ENCODE results near the gene GHSR. TPM values are rescaled to one million over a fixed set of nuclear protein-coding genes. Genes with fewer than 3 reads are reported as not detected.
A peak's percentile ranks its signal among the peaks of the same experiment; 100 is the strongest.

The GHSR gene
- total RNA-seq, 1 donor from 2014 or later = not detected

DNA sequence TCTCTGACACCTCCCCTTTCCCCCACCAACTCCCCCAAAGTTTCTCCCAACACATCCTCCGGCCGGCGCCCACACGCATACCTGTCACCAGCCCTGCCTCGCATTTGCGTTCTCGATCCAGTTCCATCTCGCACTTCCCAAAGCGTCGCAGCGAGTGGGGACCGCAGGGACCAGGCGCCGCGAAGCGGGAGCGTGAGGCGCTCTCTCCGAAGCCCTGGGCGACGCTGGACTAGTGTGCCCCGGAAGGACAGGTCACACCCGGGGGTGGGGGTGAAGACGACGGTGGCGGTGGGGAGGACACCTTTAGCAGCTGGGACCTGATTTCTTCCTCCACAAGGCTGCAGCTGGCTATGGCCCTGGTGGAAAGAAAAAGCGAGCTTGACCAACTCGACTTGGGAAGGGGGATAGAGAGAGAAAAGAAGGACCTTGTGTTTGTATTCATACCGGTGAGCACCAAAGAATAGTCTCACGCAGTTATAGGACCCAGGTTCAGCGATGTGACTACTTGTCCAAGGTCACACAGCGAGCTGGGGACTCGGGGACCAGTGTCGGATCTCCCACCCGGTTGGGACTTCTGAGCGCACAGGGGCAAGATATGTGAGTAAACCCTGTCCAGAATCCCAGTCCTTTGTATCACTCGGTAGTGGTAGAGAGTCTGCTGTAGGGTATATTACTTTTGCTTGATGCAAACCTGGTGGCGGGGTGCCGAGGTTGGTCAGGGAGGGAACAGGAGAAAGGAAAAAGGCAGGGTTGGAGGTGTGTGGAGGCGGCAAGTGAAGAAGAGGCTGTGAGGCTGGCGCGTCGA is 607 bp upstream of the GHSR start:
- no peaks in the 10 kb centered on the region for H3K36me3 Mint-ChIP-seq
- H3K27me3 Mint-ChIP-seq (ENCODE audit: insufficient read depth, low read depth) = peaks cover 54% of the 10 kb centered on the region
- Histone ChIP-seq H3K79me2 (ENCODE audit: low read depth) (no peaks in the 10 kb centered on the region), H3K27me3 (peaks cover 93% of the 10 kb centered on the region), H3K27ac (no peak overlapping the region), H3K9ac (no peak overlapping the region), H3K4me1 (no peaks in the 10 kb centered on the region), H3K36me3 (no peaks in the 10 kb centered on the region), H3K4me2 (peak overlapping the region; percentile 55), H3K9me3 (ENCODE audit: low read depth) (no peaks in the 10 kb centered on the region), H3K4me3 (peak overlapping the region; percentile 18), H3F3A (ENCODE audit: low read depth) (no peaks in the 10 kb centered on the region), H4K20me1 (ENCODE audit: low read depth) (peaks cover 29% of the 10 kb centered on the region), H2AFZ (replicated peaks) (no peak overlapping the region)
- peaks cover 22% of the 10 kb centered on the region for H3K4me1 Mint-ChIP-seq
- TF ChIP-seq EZH2 (IDR thresholded peaks at IDR 0.05) (peak; percentile 75), CTCF (IDR thresholded peaks at IDR 0.05) (no peak), EZH2phosphoT487 (IDR thresholded peaks at IDR 0.05) (peak; percentile 78)
- no peak overlapping the region for H3K27ac Mint-ChIP-seq
- H3K4me3 Mint-ChIP-seq = peak overlapping the region; percentile 69
- DNase-seq (ENCODE audit: low spot score) = peak; percentile 35
- peaks cover 7% of the 10 kb centered on the region for H3K9me3 Mint-ChIP-seq

- peaks cover 29% of the 10 kb centered on the region for H4K20me1 ChIP-seq (ENCODE audit: low read depth)
- H3K4me2 ChIP-seq = no peak overlapping the region
- no peak overlapping the region for H3K9ac ChIP-seq
- no peak overlapping the region for H2AFZ ChIP-seq (replicated peaks)
- no peak overlapping the region for H3K4me3 ChIP-seq
- no peak for DNase-seq (ENCODE audit: low spot score)
- peaks cover 7% of the 10 kb centered on the region for H3K9me3 Mint-ChIP-seq
- H3K27ac ChIP-seq = no peak overlapping the region
- H3K27ac Mint-ChIP-seq = no peak overlapping the region
- no peak overlapping the region for H3K4me3 Mint-ChIP-seq
- no peaks in the 10 kb centered on the region for H3K36me3 Mint-ChIP-seq
- TF ChIP-seq EZH2 (IDR thresholded peaks at IDR 0.05) = no peak
- TF ChIP-seq EZH2phosphoT487 (IDR thresholded peaks at IDR 0.05) = no peak
- no peak for TF ChIP-seq CTCF (IDR thresholded peaks at IDR 0.05)
- no peaks in the 10 kb centered on the region for H3K79me2 ChIP-seq (ENCODE audit: low read depth)
- peaks cover 22% of the 10 kb centered on the region for H3K4me1 Mint-ChIP-seq
- no peaks in the 10 kb centered on the region for H3F3A ChIP-seq (ENCODE audit: low read depth)
- H3K27me3 Mint-ChIP-seq (ENCODE audit: insufficient read depth, low read depth) = peaks cover 52% of the 10 kb centered on the region
- H3K36me3 ChIP-seq = no peaks in the 10 kb centered on the region
- H3K27me3 ChIP-seq = peaks cover 75% of the 10 kb centered on the region
- no peaks in the 10 kb centered on the region for H3K9me3 ChIP-seq (ENCODE audit: low read depth)
- H3K4me1 ChIP-seq = no peaks in the 10 kb centered on the region
Measured at GRCh38 chr3:172446198-172446597, 2.1 kb downstream of the GHSR start.

DNA sequence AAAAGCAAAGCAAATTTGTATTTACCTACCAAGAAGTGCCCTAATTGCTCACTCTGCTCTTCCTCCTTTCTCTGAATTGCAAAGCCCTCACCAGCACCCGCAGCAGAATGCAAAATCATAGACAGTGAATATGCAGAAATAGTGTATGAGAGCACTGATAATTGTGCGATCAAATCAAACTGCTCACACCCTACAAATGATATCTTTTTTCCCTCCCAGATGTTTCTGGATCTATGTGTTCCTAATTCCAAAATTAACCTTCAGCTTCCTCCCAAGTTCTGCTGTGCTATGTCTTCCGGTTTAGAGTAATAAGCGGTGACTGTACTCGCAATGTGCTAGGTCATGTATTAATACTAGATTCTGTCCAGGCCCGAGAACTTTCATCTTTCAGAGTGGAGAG is 3.4 kb downstream of the GHSR start:
- H3K4me1 ChIP-seq = no peaks in the 10 kb centered on the region
- DNase-seq (ENCODE audit: low spot score) = no peak
- H3K27ac ChIP-seq = no peak overlapping the region
- TF ChIP-seq CTCF (IDR thresholded peaks at IDR 0.05) (no peak), EZH2phosphoT487 (IDR thresholded peaks at IDR 0.05) (no peak), EZH2 (IDR thresholded peaks at IDR 0.05) (no peak)
- Mint-ChIP-seq H3K36me3 (no peaks in the 10 kb centered on the region), H3K4me3 (no peak overlapping the region), H3K27me3 (ENCODE audit: insufficient read depth, low read depth) (peaks cover 46% of the 10 kb centered on the region), H3K4me1 (peaks cover 20% of the 10 kb centered on the region), H3K9me3 (peaks cover 7% of the 10 kb centered on the region), H3K27ac (no peak overlapping the region)
- H3K36me3 ChIP-seq = no peaks in the 10 kb centered on the region
- H3K27me3 ChIP-seq = peaks cover 61% of the 10 kb centered on the region
- peaks cover 23% of the 10 kb centered on the region for H4K20me1 ChIP-seq (ENCODE audit: low read depth)
- H3K4me2 ChIP-seq = no peak overlapping the region
- no peaks in the 10 kb centered on the region for H3F3A ChIP-seq (ENCODE audit: low read depth)
- no peak overlapping the region for H2AFZ ChIP-seq (replicated peaks)
- H3K9me3 ChIP-seq (ENCODE audit: low read depth) = no peaks in the 10 kb centered on the region
- H3K79me2 ChIP-seq (ENCODE audit: low read depth) = no peaks in the 10 kb centered on the region
- no peak overlapping the region for H3K9ac ChIP-seq
- H3K4me3 ChIP-seq = no peak overlapping the region
